Right atrium auricular region (tissue), 2 donors: ENCODE data around the gene KCNA5. TPM values are rescaled to one million over a fixed set of nuclear protein-coding genes. Genes with fewer than 3 reads are reported as not detected.

Source experiments
- DNase-seq: peaks from one replicate; pipeline ENCODE4 v3.0.0-alpha.2; 2019; ENCODE audit warnings: low spot score
- H3K27ac ChIP-seq, 2 donors: fragments of 200-600 bp; sonication (generic); 1 replicate in 1 of 2; 2 replicates in 1 of 2; pipeline ENCODE4 v1.5.1; 2016 to 2019
- H3K27me3 ChIP-seq, 2 donors: fragments of 200-600 bp; sonication (generic); one replicate each; pipeline versions ENCODE4 v1.5.1 to v1.6.0; 2017 to 2019
- H3K36me3 ChIP-seq: fragments of 200-600 bp; sonication (generic); one replicate; pipeline ENCODE4 v1.5.1; 2016
- H3K4me1 ChIP-seq, 2 donors: fragments of 200-600 bp; sonication (generic); one replicate each; pipeline versions ENCODE4 v1.5.1 to v1.6.0; 2017 to 2019
- H3K4me3 ChIP-seq, 2 donors: fragments of 200-600 bp; sonication (generic); 1 replicate in 1 of 2; 2 replicates in 1 of 2; pipeline ENCODE4 v1.5.1; 2017 to 2019; ENCODE audit warnings: mild to moderate bottlenecking in 1 of 2, moderate library complexity in 1 of 2
- H3K9me3 ChIP-seq, 2 donors: fragments of 200-600 bp; sonication (generic); one replicate each; pipeline ENCODE4 v1.5.1; 2019
- CTCF ChIP-seq, 2 donors: fragments of 200-600 bp; sonication (generic); IDR thresholded peaks; one replicate each; pipeline ENCODE4 v1.5.1; 2019; ENCODE audit warnings: antibody characterized with exemption in 2 of 2
- total RNA-seq, 2 donors: library from RNA; depleted of rRNA; stranded (reverse); fragments of >200 nt; gene quantifications; one replicate each; pipeline ENCODE4 v1.1.0, GENCODE V29; 2016

Gene KCNA5
- total RNA-seq, 2 donors from 2014 or later: 74.6 to 166 TPM

GRCh38 chr12:5071496-5071895 lies 27.8 kb downstream of the KCNA5 start:
- no peak for TF ChIP-seq CTCF (IDR thresholded peaks at IDR 0.05)
- Histone ChIP-seq H3K4me1 (peaks cover 0 to 7% of the 10 kb centered on the region in 2 donors), H3K36me3 (no peaks in the 10 kb centered on the region), H3K27ac (peak overlapping the region in 1 of 2 donors; percentile 24), H3K9me3 (no peaks in the 10 kb centered on the region), H3K4me3 (no peak overlapping the region), H3K27me3 (no peaks in the 10 kb centered on the region)
- DNase-seq: no peak

GRCh38 chr12:5072311-5072710 lies 28.6 kb downstream of the KCNA5 start:
- Histone ChIP-seq H3K27me3 (no peaks in the 10 kb centered on the region), H3K9me3 (no peaks in the 10 kb centered on the region), H3K4me1 (peaks cover 0 to 15% of the 10 kb centered on the region in 2 donors), H3K4me3 (no peak overlapping the region), H3K27ac (no peak overlapping the region), H3K36me3 (no peaks in the 10 kb centered on the region)
- no peak for DNase-seq
- TF ChIP-seq CTCF (IDR thresholded peaks at IDR 0.05): no peak

- peaks cover 0 to 22% of the 10 kb centered on the region in 2 donors for H3K4me1 ChIP-seq
- H3K4me3 ChIP-seq: no peak overlapping the region
- TF ChIP-seq CTCF (IDR thresholded peaks at IDR 0.05): no peak
- H3K27me3 ChIP-seq: no peaks in the 10 kb centered on the region
- H3K9me3 ChIP-seq: no peaks in the 10 kb centered on the region
- no peak overlapping the region for H3K27ac ChIP-seq
- H3K36me3 ChIP-seq: no peaks in the 10 kb centered on the region
- no peak for DNase-seq
Observed at GRCh38 chr12:5073054-5073453, 29.4 kb downstream of the KCNA5 start.

- Histone ChIP-seq H3K36me3 (no peaks in the 10 kb centered on the region), H3K4me3 (no peak overlapping the region), H3K4me1 (peaks cover 0 to 30% of the 10 kb centered on the region in 2 donors), H3K27me3 (no peaks in the 10 kb centered on the region), H3K9me3 (no peaks in the 10 kb centered on the region), H3K27ac (no peak overlapping the region)
- DNase-seq: no peak
- peak in 1 of 2 donors; percentile 39 for TF ChIP-seq CTCF (IDR thresholded peaks at IDR 0.05)
Observed at GRCh38 chr12:5073853-5074252, 30.2 kb downstream of the KCNA5 start.

GRCh38 chr12:5076761-5077160 lies 33.1 kb downstream of the KCNA5 start:
- TF ChIP-seq CTCF (IDR thresholded peaks at IDR 0.05): no peak
- Histone ChIP-seq H3K9me3 (no peaks in the 10 kb centered on the region), H3K27ac (peak overlapping the region; percentile 65 to 88), H3K36me3 (no peaks in the 10 kb centered on the region), H3K4me3 (no peak overlapping the region), H3K27me3 (no peaks in the 10 kb centered on the region), H3K4me1 (peaks cover 0 to 25% of the 10 kb centered on the region in 2 donors)
- no peak for DNase-seq

GRCh38 chr12:5078423-5078822 lies 34.7 kb downstream of the KCNA5 start:
- Histone ChIP-seq H3K4me3 (no peak overlapping the region), H3K27ac (peak overlapping the region; percentile 65 to 88), H3K27me3 (no peaks in the 10 kb centered on the region), H3K4me1 (peaks cover 0 to 25% of the 10 kb centered on the region in 2 donors), H3K36me3 (no peaks in the 10 kb centered on the region), H3K9me3 (no peaks in the 10 kb centered on the region)
- DNase-seq: peak; percentile 72
- TF ChIP-seq CTCF (IDR thresholded peaks at IDR 0.05): no peak
